HL-60/S4 treated with retinoic acid at 250 ng/mL for 4 days and 3 days (cell line): ENCODE data around the gene HPSE2.

ENCODE experiments used
- in situ Hi-C: fragments of 300-500 bp; cut with MboI; formaldehyde crosslinking; loops from 2 replicates; pipeline ENCODE4 v1.7.0; 2022; ENCODE audit warnings: low sequenced_read_pairs

The HPSE2 gene

GRCh38 chr10:98446661-98447221, 788.9 kb downstream of the HPSE2 start, which contains the start of gene HPS1:
HPS1 (minus strand) TSS chr10:98446935; CDS start chr10:98443240, 3,695 bp downstream.
- in situ Hi-C loops = no loop called here

GRCh38 chr10:98446151-98446660, 789.4 kb downstream of the HPSE2 start:
- in situ Hi-C loops = no loop called here

DNA sequence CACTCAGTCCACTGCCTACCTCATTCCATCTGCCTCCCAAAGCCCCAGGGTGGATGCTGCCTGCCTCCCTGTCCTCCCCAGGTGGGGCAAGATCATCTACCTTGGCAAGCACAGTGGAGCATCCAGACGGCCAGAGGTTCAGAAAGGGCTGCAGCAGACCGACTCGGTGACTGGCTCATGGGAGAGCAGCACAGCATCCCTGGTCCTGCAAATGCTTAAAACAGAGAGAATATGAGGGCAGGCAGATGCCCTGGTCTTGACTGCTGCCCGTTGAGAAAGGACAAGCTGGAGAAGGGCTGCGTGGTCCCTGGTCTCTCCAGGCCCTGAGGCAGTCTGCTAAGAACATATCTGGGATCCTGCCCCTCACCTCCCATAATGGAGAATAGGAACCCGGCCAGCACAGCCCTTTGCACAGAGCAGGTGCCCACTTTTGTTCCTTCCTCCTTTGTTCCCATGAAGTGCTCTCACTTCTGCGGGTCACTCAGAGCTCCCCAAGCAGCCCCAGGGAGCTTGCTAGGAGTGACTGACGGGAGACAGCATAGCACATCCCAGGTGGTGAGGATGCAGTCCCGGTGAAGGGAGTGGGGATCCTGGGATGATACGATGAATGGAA, 790.3 kb downstream of the HPSE2 start:
- in situ Hi-C loops = no loop called here

DNA sequence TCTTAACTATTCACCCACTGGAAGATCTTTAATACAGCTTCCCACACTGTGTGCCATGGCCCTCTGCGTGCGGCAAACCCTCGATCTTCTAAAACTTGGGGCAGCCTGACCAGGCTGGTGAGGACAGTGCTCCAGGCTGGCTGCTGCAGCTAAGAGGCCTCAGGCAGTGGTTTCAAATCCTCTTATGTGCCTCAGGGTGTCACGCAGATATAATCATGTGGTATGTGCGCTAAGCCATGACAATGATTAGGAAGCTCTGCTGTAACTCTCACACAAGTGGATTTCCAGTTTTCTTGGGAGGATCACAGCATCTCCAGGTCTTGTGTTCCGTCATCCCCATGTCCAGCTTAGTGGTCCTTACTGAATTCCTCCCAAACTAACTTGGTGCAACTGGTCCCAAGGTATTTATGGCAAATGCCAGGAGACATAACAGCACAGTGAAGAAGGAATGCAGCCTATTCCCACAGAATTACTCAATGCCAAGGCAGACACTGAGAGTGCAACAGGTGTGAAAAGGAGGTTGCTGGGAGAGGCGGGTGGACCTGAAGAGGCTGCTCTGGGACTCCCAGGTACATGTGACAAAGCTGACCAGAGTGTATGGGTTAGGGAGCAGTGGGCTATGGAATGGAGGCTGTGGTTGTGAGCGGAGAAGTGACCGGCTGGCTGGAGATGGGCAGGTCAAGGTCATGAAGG, 791.2 kb downstream of the HPSE2 start:
- in situ Hi-C loops = no loop called here

DNA sequence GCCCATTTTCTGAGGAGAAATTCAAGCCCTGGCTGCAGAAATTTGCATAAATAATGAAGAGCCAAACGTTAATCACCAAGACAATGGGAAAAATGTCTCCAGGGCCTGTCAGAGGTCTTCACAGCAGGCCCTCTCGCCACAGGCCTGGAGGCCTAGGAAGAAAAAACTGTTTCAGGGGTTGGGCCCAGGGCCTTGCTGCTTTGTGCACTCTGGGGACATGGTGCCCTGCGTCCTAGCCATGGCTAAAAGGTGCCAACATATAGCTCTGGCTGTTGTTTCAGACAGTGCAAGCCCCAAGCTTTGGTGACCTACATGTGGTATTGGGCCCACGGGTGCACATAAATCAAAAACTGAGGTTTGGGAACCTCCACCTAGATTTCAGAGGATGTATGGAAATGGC, 796.9 kb downstream of the HPSE2 start:
- in situ Hi-C loops = no loop called here

- in situ Hi-C loops = no loop called here
These were observed 798.9 kb downstream of the HPSE2 start for GRCh38 chr10:98436704-98437103.

GRCh38 chr10:98435178-98435577, 800.5 kb downstream of the HPSE2 start:
- in situ Hi-C loops = no loop called here

DNA sequence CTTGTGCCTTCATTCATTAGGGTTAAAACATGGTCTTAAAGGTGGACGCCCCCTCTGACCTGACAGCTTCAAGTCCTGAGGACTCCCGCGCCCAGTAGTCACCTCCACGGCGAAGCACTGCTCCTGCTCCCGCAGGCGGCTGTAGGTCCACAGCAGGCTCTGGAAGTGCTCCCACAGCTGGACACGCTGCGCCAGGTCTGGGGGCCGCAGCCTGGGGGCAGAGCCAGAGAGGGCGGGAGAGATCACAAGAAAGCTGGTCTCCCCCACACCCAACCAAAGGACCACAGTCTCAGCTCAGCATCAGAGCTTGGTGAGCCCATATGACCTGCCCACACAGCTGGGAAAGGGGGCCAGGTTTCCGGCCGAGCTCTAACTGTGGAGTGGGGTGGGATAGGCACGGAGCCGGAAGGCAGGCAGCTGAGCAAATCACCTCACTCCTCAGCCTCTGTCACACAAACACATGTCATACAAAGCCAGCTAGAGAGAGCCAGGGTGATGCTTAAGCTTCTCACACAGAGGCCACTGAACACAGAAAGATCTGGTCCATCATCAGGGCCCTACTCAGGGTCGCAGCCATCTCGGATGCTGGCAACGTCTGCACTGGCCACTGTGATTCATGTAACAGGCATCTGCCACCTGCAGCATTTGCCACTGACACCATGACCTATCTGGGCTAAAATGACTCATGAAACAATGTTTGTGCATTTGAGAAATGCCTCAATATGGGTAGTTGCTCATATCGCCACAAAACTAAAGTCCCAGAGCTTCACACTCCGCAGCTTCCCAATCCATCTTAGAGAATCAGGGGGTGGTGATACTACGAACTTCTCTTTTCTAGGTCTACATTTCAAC, 801.5 kb downstream of the HPSE2 start:
- in situ Hi-C loops = no loop called here

DNA sequence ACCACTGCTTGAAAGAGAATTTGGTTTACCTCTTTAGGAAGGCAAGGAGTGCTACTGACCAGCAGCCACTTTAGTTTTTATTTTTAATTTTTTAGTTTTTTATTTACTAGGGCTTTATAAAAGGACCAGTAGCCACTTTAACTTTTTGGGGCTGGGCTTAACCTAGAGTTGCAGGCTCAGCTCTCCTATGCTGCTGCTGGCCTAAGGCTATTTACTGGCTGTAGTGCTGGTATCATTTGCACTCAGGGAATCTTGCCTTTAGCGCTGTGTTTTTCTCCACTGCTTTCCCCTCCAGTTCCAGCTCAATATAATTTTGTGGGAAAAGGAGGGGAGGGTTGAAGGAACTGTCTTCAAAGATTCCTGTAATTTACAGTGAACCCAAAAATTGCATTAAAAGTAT, 802.3 kb downstream of the HPSE2 start:
- in situ Hi-C loops = no loop called here

DNA sequence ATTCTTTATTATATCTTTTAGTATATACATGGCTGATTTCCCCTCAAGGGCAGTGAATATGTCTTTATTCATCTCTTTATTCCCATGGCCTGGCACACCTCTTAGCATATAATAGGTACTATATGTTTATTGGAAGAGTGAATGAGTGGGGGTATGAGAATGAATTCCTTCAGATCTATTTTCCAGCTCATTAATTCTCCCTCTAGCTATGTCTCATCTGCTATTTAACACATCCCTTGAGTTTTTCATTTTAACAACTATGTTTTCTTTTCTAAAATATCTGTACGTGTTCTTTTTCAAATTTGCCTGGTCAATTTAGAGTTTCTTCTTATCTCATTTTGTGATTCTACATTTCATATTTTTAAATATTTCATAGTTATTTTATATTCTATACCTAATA, 803.3 kb downstream of the HPSE2 start:
- in situ Hi-C loops = no loop called here

- in situ Hi-C loops = no loop called here
These were observed 804.6 kb downstream of the HPSE2 start for GRCh38 chr10:98431016-98431415.

DNA sequence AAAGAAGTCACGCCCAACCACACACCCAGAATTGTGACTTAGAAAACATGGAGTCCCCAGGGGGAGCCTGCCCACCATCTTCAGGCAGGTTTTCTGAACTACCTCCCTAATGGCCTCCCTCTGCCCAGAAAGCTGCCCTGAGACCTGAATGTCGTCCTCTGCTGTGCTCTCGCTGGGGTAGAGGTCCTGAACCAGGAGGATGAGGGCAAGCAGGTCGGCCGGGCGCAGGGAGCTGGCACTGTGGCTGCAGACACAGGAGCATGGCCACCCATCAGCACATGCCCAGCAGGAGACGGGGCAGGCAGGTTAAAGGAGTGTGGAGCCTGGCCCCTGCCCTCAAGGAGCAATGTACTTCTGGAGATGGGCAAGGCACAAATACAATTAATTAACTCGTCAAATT, 805.2 kb downstream of the HPSE2 start:
- in situ Hi-C loops = no loop called here

- in situ Hi-C loops = no loop called here
These were observed 806.2 kb downstream of the HPSE2 start for GRCh38 chr10:98429320-98430072.

DNA sequence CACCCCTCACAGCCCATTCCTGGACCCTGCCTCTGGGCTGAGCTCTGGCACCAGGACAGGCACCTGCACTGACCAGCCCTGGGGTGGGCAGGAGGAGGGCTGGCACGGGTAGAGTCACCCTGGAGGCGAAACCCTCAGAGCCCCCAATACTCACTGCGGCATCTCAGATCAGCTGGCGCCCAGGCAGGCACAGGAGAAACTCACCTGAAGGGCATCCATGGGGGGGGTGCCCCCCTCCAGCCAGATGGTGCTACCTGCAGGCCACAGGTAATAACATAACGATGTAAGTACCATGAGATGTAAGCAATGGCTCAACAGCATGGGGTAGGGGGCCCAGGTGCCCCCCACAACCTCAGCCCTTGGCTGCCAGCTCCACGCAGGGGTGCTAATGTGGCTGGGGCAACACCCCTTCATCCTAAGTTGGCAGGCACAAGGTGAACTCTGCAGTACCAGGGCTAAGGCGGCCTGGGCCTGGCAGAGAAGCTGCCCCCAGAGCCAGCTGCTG, 808.6 kb downstream of the HPSE2 start:
- in situ Hi-C loops = no loop called here

- in situ Hi-C loops = no loop called here
These were observed 809.9 kb downstream of the HPSE2 start for GRCh38 chr10:98425511-98426352.

DNA sequence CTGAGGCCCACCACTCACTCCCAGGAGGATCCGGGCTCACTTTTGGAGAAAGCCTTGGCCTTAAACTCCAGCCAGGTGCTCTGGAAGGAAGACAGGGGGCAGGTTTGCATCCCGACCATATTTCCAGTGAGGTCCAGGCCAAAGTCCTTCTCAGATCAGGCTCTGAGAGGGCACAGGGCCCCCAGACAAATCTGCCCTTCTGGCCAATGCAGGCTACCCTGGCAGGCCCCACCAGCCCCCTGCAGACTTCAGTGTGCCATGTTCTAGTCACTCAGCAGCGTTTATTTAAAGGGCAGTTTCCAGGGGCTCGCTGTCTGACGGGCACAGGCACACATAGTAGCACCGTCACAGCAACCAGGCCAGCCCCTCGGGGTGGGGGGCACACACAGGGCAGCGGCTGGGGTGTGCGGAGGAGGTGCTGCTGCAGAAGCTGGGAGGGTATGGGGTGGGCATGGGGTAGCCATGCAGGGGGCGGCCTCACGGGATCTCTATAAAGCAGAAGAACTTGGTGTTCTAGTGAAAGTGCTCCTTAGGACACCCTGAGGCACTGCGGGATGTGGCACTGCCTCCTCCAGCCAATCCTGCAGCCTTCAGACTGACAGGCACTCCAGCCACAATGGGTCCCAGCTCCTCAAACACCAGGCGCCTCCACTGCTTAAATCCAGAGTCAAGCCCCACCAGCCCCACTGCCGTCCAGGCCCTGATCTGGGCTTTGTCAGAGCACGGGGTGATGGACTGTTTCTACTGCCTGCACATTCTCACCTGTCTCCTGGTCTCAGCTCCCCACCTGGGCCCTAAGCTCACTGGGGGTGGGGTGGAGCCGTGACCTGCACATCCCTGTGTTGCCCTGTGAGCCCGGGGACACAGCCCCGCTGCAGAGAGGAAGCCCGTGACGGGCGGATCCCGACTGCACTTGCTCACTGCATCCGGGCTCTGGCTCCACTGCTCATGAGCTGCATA, 811.1 kb downstream of the HPSE2 start:
- in situ Hi-C loops = no loop called here

DNA sequence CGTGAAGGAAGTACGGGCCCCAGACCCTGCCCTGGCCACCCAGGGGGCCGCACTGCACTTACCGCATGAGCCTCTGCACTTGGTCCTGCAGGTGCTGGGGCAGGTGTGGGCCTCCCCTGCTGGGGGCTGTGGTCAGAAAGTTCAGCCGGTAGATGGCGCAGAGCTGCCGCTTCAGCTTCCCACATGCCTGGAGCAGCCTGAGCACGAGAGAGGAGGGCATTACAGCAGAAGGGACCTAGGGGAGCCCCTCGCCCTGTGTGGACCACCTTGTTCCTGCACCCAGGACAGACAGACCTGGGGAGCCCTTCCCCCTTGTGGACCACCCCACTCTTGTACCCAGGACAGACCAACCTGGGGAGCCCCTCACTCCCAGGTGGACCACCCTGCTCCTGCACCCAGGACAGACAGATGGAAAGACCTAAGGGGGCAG, 811.9 kb downstream of the HPSE2 start:
- in situ Hi-C loops = no loop called here

- in situ Hi-C loops = no loop called here
These were observed 813.5 kb downstream of the HPSE2 start for GRCh38 chr10:98422182-98422581.
